ENCODE measurements around the gene MARVELD3. TPM values are rescaled to one million over a fixed set of nuclear protein-coding genes. Genes with fewer than 3 reads are reported as not detected.

Gene MARVELD3
- total and polyA plus RNA-seq, 9 of the 15 experiments (the other 6 are each of a cell fraction or from before 2014, with no cell fraction given): 0.03 to 0.07 (median 0.07) TPM; not detected in 6

DNA sequence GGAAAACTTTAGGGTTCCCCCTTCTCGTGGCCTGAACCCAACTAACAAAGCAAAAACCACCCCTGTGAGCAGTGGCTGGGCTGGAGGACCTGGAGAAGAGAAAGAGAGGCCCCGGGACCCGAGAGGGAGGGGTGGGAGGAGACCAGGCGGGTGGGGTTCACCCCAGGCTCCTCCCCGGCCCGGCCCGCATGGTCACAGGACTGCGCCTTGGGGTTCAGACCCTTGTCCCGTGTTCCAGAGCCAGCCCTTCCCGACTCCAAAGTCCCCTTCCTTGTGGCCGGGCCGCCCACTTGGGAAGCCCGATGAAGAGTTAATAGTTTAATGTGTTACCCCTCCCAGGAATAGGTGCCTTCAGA, 852 bp downstream of the MARVELD3 start:
- no peaks in the 10 kb centered on the region for H4K20me1 ChIP-seq (replicated peaks; ENCODE audit: control insufficient read depth, insufficient read depth, low read length)
- H3K27me3 ChIP-seq (ENCODE audit: control insufficient read depth in 2 of 2, insufficient read depth in 2 of 2, low read length in 2 of 2): peaks cover 5 to 29% of the 10 kb centered on the region in 2 experiments; a peak in 3 of 5 replicates
- H3K79me2 ChIP-seq (ENCODE audit: control insufficient read depth, insufficient read depth, low read length): no peaks in the 10 kb centered on the region
- DNase-seq (ENCODE audit: extremely low read depth in 1 of 4, low spot score in 3 of 4) (peak in 3 of 4 experiments; percentile 33 to 53 (median 48)), FAIRE-seq (no peak), ATAC-seq (peak; percentile 55)
- H3K27ac ChIP-seq (ENCODE audit: extremely low read depth, low read depth, low read length): no peak overlapping the region
- H3K9me1 ChIP-seq (ENCODE audit: control insufficient read depth, insufficient read depth, low read length): no peaks in the 10 kb centered on the region
- no peaks in the 10 kb centered on the region for H3K9me3 ChIP-seq (replicated peaks; ENCODE audit: control insufficient read depth, insufficient read depth, low read depth, low read length)
- no peak overlapping the region for H3K4me2 ChIP-seq (ENCODE audit: insufficient read depth, low read length)
- no peak overlapping the region for H3K9ac ChIP-seq (ENCODE audit: insufficient read depth in 1 of 2, low read depth in 2 of 2, low read length in 2 of 2)
- CTCF ChIA-PET (ENCODE audit: low intra/inter-chr PET ratio): no interaction called here
- H3K4me3 ChIP-seq: no peak overlapping the region
- POLR2A ChIA-PET: no interaction called here
- no peak overlapping the region for H2AFZ ChIP-seq (ENCODE audit: low read depth, low read length)
- in situ Hi-C loops (cut with MboI): no loop called here
- 0% methylated on average over 4 of the region's 13 CpGs for WGBS (ENCODE audit: insufficient coverage, low coverage, missing lambda C conversion rate)
- H3K36me3 ChIP-seq (ENCODE audit: control insufficient read depth, insufficient read depth, low read length): no peaks in the 10 kb centered on the region
- intact Hi-C loops (cut with micrococcal nuclease): no loop called here
- BruUV-seq (replicated peaks): no TSS peak
- H3K4me1 ChIP-seq (replicated peaks in 1 of 2; ENCODE audit: control insufficient read depth in 2 of 2, insufficient read depth in 2 of 2, low read length in 2 of 2): peaks cover 0 to 14% of the 10 kb centered on the region in 2 experiments; a peak in 2 of 5 replicates
- TF ChIP-seq STAT5B (CRISPR knock-in tag; IDR thresholded peaks at IDR 0.05) (no peak), TRIM24 (IDR thresholded peaks at IDR 0.05) (no peak), PTRF (tag; IDR thresholded peaks at IDR 0.05) (no peak), ZNF224 (CRISPR knock-in tag; IDR thresholded peaks at IDR 0.05) (no peak), ZNF41 (CRISPR knock-in tag; conservative IDR thresholded peaks at IDR 0.05) (no peak), NR4A1 (CRISPR knock-in tag; IDR thresholded peaks at IDR 0.05) (no peak), NR4A1 (tag; IDR thresholded peaks at IDR 0.05) (no peak), RAD21 (CRISPR knock-in tag; conservative IDR thresholded peaks at IDR 0.05 in 1 of 2, IDR thresholded peaks at IDR 0.05 in 1 of 2) (no peak), POLR2AphosphoS2 (IDR thresholded peaks at IDR 0.05; ENCODE audit: low read length) (no peak)
- TF ChIP-seq, protein P1, sequence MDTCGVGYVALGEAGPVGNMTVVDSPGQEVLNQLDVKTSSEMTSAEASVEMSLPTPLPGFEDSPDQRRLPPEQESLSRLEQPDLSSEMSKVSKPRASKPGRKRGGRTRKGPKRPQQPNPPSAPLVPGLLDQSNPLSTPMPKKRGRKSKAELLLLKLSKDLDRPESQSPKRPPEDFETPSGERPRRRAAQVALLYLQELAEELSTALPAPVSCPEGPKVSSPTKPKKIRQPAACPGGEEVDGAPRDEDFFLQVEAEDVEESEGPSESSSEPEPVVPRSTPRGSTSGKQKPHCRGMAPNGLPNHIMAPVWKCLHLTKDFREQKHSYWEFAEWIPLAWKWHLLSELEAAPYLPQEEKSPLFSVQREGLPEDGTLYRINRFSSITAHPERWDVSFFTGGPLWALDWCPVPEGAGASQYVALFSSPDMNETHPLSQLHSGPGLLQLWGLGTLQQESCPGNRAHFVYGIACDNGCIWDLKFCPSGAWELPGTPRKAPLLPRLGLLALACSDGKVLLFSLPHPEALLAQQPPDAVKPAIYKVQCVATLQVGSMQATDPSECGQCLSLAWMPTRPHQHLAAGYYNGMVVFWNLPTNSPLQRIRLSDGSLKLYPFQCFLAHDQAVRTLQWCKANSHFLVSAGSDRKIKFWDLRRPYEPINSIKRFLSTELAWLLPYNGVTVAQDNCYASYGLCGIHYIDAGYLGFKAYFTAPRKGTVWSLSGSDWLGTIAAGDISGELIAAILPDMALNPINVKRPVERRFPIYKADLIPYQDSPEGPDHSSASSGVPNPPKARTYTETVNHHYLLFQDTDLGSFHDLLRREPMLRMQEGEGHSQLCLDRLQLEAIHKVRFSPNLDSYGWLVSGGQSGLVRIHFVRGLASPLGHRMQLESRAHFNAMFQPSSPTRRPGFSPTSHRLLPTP (IDR thresholded peaks at IDR 0.05; ENCODE audit: borderline replicate concordance, extremely low read depth, insufficient read length): no peak
- TF ChIP-seq, protein P2, sequence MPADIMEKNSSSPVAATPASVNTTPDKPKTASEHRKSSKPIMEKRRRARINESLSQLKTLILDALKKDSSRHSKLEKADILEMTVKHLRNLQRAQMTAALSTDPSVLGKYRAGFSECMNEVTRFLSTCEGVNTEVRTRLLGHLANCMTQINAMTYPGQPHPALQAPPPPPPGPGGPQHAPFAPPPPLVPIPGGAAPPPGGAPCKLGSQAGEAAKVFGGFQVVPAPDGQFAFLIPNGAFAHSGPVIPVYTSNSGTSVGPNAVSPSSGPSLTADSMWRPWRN (IDR thresholded peaks at IDR 0.05; ENCODE audit: low read depth): no peak
- TF ChIP-seq, protein P3, sequence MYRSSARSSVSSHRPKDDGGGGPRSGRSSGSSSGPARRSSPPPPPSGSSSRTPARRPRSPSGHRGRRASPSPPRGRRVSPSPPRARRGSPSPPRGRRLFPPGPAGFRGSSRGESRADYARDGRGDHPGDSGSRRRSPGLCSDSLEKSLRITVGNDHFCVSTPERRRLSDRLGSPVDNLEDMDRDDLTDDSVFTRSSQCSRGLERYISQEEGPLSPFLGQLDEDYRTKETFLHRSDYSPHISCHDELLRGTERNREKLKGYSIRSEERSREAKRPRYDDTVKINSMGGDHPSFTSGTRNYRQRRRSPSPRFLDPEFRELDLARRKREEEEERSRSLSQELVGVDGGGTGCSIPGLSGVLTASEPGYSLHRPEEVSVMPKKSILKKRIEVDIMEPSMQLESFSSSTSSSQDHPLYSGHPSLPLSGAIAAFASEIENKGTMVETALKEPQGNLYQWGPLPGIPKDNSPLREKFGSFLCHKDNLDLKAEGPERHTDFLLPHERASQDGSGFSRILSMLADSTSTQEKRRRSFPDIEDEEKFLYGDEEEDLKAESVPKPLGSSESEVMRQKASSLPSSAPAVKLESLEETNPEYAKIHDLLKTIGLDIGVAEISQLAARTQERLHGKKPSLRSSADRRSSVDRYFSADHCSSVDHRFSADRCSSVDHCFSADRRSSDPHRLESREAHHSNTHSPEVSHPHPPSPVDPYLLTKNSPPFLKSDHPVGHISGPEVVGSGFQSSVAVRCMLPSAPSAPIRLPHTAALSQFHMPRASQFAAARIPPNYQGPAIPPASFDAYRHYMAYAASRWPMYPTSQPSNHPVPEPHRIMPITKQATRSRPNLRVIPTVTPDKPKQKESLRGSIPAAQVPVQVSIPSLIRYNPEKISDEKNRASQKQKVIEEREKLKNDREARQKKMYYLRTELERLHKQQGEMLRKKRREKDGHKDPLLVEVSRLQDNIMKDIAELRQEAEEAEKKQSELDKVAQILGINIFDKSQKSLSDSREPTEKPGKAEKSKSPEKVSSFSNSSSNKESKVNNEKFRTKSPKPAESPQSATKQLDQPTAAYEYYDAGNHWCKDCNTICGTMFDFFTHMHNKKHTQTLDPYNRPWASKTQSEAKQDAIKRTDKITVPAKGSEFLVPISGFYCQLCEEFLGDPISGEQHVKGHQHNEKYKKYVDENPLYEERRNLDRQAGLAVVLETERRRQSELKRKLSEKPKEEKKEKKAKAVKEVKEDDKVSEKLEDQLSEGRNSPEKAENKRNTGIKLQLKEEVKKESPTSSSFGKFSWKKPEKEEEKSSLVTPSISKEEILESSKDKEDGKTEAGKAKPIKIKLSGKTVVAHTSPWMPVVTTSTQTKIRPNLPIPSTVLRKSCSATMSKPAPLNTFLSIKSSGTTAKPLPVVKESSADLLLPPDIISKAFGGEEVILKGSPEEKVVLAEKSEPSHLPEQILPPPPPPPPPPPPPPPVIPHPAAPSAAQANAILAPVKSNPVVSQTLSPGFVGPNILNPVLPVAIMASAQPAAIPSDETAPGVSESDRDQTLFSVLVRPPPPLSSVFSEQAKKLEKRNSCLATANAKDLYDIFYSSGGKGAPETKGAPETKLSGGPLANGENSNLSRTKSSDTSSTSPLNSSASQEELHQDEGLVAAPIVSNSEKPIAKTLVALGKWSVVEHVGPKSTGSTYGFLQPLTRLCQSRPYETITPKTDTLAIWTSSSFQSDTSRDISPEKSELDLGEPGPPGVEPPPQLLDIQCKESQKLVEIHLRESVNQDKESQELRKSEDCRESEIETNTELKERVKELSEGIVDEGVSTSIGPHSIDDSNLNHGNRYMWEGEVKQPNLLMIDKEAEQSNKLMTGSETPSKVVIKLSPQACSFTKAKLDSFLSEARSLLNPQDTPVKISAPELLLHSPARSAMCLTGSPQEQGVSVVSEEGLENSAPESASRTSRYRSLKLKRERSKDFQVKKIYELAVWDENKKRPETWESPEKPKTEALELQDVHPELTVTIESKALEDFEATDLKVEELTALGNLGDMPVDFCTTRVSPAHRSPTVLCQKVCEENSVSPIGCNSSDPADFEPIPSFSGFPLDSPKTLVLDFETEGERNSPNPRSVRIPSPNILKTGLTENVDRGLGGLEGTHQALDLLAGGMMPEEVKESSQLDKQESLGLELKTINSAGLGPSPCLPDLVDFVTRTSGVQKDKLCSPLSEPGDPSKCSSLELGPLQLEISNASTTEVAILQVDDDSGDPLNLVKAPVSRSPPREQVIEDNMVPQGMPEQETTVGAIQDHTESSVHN (IDR thresholded peaks at IDR 0.05; ENCODE audit: borderline replicate concordance in 1 of 2, low read depth in 1 of 2): no peak
